ENCODE results near the gene HLA-F.

GRCh38 chr6:29757282-29757681, 34.0 kb downstream of the HLA-F start:
- TF ChIP-seq CTCF (IDR thresholded peaks at IDR 0.05), result no peak
- TF ChIP-seq POLR2A (IDR thresholded peaks at IDR 0.05), result no peak
